Muscle of arm (tissue), 12 donors: ENCODE measurements around the gene DSCAM. TPM values are rescaled to one million over a fixed set of nuclear protein-coding genes. Genes with fewer than 3 reads are reported as not detected.

Source experiments
- DNase-seq: peaks from one replicate; pipeline ENCODE4 v3.0.0-alpha.2; 2013
- polyA plus RNA-seq, 12 donors: library from polyadenylated mRNA; unstranded; fragments of 120-200 nt; gene quantifications; one replicate each; pipeline ENCODE4 v1.2.1, GENCODE V29; 2013; ENCODE audit not compliant: insufficient read length in 12 of 12

DSCAM gene
- polyA plus RNA-seq, 12 donors: 0.54 to 2.2 (median 1.4) TPM; not detected in 1

DNA sequence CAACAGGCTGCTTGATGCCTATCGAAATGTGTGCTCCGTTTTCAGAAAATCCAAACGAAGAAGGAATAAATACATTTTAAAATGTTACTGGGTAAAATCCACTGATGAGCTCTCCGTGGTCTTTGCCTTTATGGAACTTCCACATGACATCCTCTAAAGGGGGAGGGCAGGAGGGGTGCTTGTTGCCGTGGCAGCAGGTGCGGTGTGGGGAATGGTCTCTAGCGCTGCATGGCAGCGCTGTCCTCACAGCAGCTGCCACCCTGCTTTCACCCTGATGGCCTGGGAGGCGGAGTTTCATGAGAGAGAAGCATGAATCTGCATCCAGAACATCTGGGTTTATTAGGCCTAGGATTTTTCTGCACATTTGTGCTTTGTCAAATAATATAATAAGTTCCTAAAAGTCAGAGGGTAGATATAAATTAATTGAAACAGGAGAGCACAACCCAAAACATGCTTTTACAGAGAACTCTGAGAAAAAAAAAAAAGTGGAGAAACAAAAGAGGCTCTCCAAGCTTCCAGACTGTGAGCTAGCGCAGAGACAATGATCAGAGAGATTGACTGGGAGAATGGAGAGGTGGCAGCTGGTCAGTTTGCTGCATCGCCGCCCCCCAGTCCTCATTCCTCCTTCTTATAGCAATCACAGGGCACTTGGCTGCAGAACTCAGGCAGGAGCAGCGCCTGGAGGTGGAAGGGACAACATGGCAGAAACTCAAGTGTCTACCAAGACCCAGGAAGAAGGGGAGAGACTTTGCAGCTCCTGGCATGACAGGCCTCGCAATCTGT is 228.6 kb downstream of the DSCAM start:
- no peak for DNase-seq

DNA sequence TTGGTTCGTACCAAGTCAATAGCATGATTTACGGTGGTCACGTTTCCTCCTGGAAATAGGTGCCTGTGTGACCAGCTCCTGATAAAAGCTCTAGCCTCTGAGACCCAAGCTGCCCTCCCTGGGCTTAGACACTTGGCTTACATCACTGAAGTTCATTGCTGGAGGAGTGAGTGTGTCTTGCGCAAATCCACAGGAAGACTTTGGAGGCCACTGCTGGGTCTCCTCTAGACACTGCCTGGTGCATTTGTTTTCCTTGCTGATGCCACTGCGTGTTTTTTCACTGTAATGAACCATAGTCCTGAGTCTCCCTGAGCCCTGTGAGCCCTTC is 230.6 kb downstream of the DSCAM start:
- no peak for DNase-seq

DNA sequence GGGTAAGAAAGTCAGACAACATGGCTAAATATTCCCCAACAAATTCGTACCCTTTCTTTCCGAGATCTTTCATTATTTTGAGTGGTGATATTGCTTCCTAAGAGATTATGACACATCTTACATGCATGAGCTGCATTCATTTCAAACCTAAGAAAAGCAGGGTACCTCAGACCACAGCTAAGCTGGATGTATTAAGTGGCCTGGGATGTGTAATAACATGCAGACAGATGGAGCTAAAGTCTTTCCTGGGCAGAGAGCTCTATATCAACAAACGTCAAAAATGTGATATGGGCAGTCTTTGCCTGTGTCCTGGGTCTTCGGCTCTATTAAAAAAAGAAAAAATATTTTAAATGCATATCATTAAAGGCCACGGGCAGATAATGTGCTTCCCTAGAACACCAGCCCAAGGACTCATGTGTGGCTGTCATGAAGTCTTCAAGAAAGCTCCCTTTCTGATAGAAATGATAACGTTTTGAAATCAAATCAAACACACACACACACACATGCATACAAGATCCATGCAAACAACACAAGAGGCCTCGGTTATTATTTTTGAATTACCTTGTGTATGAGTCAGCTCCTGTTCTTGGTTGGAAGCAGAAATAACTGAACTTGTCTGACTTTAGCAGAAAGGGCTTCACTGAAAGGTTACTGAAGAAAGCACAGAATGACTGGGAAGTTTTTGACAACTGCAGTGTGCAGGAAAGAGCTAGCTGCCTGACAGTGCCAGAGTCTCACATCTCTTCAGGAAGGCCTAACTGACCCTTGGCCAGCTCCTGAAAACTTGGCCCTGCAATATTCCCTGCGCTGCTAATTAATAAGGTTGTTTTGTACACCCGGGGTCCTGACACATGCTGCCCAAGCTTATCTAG is 231.2 kb downstream of the DSCAM start:
- no peak for DNase-seq

DNA sequence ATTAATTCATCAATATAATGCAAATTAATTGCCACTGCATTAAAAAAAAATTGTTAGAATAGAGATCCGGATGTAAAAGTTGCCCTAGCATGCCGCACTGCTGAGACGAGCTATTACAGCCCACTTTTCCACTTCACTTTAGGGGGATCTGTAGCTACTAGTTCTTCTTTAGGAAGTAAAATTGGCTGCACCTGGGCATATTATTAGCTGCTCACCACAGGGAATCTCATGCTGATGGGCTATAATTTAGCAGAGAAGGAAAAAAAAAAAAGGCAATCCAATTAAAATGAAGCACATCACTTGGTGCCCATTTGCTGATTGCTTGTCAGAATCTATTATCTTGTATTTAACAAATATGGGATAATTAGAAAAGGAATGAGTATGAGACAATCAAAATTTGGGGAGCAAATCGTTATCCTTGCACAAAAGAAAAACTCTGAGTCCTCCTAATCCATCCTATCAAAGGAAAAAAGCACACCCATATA is 233.4 kb downstream of the DSCAM start:
- no peak for DNase-seq

DNA sequence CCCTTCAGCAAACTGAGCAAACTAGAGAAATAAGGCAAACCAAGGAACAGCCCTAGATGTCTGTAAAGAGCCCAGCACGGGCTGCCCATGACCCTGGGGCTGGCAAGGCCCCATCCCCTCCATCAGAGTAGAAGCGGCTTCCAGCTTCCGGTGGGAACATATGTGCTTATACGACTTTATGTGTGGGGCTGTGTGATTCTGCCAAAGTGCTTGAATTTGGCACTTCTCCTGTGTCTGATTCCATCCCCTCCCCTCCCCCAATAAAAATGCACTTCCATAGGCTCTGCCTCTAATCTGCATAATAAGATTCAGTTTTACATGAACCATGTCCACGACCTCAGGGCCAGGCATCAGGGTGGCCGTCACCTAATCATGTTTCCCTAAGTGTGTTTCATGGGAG is 236.6 kb downstream of the DSCAM start:
- no peak for DNase-seq

DNA sequence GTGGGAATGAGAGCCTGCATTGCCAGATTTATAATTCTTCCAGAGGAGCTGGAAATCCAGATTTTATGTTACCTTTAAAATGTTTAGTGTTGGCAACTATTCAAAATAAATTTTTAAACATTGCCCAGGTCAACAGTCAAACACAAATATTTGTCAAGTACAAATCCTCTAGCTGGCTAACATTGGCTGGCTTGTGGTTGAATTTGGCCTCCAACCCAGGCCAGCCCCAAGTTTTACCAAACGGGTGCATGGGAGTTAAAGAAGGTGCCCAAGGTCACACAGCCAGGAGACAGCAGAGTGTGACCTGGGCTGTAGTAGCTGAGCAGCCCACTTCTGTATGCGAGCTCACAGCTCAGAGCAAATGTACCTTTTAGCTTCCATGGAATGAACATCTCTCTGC is 240.6 kb downstream of the DSCAM start:
- no peak for DNase-seq

DNA sequence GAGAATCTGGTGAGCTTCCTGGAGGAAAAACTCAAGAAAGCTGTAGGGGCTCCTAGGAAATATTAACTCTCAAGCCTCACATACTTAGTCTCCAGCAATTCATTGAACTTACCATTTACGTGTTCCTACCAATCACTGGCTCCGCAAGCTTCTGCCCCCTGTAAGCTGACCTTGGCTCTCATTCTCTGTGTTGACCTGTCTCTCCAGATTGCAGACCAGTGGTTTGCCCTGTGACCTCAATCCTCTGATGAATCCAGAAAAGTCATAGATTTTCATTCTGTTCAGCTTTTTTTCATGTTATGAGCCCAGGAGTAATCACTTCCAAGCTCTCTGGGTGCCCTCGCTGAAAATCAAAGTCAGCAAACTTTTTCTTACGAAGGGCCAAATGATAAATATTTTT is 241.9 kb downstream of the DSCAM start:
- no peak for DNase-seq

DNA sequence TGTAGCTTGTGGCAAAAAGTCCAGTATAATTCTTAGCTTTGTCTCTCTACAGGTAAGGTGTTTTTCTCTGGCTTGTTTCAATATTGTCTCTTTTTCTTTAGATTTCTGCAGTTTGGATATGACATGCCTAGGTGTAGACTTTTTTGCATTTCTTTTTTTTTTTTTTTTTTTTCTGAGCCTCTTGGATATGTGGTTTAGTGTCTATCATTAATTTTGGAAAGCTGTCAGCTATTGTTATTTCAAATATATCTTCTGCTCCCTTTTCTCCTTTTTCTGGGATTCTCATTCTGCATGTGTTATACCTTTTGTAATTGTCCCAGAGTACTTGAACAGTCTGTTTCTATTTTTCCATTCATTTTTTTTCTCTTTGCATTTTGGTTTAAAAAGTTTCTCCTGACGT is 243.2 kb downstream of the DSCAM start:
- no peak for DNase-seq

DNA sequence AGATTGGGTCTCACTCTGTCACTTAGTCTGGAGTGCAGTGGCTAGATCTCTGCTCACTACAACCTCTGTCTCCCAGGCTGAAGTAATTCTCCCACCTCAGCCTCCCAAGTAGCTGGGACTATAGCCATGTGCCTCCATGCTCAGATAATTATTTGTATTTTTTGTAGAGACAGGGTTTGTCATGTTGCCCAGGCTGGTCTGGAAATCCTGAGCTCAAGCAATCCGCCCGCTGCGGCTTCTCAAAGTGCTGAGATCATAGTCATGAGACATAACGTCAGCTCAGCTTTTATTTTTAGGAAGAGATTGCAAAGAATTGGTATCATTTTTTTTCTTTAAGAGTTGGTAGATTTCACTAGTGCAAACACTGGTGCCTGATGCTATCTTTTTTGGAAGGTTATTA is 244.9 kb downstream of the DSCAM start:
- no peak for DNase-seq

DNA sequence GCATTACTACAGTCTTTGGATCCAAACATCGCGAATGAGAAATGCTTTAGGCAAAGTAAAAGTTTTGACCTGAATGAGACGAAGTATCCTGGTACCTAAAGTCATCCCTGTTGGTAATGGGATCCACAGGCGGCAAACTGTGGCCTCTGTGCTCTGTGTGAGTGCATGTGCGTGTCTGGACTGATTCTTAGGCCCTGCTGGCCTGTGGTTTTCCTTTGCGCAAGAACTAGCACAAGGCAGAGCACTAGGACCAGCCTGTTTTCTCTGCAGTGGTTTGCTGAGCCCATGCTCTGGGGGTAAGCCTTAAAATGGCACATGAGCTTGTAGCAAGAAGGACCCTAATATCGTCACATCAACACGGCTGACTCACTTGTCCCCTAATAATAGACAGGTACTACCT is 251.2 kb downstream of the DSCAM start:
- no peak for DNase-seq

DNA sequence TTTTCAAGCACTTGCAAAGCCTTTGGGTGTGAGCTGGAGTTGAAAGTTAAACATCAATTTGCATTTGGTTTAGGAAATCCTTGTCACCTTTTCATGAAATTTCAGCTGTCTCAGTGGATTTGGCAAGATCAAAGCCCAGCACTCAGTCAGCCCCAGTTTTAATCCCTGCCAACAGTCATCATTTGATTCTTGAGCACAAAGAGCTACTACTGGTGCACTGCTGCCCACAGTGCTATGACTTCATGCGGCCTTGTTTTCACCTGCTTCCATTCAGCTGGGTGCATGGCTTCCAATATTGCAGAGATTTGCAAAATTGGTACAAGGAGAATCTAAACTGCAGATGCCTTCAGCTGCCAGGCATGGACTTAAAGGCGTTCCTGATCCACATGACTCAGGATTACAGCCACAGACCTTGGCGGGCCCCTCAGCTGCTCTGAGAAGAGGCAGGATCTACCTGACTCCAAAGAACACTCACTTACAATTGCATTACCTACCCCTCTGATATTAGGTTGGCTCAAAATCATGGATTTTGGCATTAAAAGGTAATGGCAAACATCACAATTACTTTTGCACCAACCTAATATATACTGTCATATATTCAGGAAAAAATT is 259.1 kb downstream of the DSCAM start:
- DNase-seq: no peak

DNA sequence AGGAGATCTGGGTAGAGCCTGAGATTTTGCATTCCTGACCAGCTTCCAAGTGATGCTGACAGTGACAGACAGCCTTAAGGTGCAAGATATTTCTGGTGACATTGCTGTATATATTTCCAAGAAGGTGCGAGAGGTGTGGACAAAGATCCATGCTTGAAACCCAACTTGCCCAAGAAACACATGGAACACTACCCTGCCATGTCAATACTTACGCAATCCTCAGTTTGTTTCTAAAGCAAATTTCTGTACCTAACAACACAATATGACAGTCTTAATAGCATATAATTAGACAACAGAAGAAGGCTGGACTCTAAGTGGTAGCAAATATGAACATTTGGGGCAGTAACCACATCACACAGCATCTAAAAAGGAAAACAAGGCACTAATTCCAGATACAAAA is 260.4 kb downstream of the DSCAM start:
- no peak for DNase-seq

DNA sequence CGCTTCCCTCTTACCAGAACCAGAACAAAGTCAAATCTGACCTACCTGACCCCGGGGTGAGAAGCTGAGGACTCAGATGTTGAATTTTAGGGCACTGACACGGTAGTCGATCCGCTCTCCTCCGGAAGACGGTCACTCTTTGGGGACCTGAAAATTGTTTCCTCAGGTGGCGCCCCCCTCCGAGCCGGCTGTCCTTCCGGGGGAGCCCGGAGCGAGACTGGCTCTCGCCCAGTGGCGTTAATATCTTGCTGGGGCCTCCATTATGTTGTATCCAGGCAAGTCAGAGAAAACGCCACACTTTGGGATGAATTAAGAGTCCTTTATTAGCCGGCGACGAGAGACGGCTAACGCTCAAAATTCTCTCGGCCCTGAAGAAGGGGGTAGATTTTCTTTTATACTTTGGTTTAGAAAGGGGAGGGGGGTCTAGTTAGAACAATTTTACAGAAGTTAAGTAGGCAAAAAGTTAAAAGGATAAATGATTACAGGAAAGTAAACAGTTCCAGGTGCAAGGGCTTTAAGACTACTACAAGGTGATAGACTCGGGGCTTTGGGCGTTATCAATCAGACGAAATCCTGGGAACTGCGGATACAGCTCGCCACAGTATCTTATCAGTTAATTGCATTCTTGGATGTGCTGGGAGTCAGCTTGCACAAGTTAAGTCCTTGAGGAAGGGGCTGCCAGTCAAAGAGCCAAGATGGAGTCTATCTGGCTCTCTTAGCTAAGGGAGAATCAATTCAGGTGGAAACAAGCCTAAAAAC is 269.5 kb downstream of the DSCAM start:
- DNase-seq: no peak

DNA sequence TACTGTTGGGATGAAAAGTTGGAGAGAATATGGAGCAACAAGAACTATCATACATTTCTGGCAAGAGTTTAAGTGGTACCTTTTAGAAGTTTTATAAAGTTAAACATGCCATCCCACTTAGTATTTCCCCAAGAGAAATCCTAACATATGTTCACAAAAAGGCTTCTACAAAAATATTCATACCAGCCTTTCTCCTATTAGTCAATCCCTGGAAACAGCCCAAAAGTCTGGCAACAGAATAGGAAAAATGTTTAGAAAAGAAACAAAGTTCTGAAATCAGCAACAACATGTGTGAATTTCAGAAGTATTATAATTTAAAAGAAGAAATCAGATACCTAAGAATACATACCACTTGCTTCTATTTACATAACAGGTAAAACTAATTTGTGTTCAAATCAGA is 271.0 kb downstream of the DSCAM start:
- DNase-seq: no peak

DNA sequence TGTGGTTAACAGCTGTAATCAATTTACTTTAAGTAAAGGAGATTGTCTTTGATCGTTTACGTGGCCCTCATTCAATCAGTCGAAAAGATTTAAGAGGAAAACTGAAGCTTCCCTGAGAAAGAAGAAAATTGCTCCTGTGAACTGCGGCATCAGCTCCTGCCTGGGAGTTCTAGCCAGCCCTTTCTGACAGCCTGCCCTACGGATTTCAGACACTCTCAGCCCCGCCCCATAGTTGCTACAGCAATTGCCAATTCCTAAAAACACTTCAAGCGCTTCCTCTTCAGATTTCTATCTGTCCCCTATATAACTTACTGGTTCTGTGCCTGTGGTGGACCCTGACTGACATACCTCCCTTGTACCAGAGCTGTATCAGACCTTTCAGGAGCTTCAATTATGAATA is 277.6 kb downstream of the DSCAM start:
- DNase-seq: no peak

DNA sequence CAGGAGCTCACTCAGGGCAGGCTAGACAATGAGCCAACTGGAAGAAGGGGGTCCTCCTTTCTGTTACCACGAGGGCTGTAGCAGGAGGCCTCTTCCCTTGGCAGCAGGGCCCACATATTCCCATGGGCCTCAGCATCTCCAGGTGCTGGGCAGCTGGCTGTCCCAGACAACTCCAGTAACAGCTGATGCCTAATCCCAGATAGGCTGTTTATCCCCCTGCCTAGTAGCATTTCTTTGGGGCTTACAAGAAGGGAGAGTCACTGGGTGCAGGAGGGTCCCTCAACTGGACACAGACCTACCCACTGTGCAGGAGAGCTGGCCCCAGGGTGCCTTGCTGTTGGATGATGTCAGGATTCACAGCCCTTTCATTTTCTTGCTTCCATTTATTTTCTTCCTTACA is 278.2 kb downstream of the DSCAM start:
- no peak for DNase-seq

DNA sequence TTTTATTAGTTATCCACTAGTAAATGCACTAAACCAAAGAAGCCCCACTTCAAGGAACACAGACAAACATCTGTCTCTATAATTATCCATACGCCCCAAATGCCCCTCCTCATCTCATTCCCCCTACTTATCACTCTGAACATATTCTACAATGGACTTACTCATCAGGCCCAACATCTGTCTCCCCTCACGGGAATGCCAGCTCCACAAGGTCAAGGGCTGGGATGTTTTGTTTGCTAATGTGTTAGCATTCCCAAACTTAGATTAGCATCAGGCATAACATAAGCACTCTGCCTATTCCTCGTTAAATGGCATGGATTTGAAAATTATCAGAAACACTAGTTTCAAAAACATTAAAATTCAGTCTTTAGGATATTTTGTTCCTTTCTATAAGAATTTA is 279.5 kb downstream of the DSCAM start:
- DNase-seq: no peak

DNA sequence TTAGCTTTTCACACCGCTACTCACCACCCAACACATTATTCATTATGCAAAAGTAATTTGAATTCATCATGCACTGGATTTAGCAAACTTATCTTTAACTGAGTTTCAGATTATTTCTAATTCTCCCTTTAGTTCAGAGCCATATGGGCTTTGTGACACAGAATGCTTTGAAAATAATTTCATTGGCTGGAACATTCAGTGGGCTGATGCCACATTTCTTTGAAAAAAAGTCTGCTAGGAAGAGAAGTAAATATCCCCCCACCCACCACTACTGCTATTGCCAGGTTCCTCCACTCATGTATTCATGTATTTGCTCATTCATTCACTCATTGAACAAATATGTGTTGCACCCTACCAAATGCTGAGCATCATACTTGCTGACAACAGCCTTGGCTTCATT is 280.5 kb downstream of the DSCAM start:
- DNase-seq: no peak

DNA sequence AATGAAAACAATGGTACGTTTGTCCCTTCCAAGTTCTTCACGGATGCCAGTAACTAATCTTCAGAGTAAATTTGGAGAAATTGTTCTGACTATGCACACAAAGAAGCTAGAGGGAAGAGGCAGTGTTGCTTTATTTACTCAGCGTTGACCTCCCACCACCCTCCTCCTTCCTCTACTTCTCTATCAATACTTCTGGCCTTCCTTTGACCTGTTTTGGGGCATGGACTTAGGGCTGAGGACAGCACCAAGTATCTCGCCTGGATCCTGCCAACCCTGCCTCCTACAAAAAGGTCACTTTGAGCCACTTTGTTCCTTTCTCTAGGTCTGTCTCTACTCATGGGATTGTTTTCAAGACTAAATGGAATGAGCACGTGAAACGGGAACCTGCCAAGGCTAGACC is 282.6 kb downstream of the DSCAM start:
- no peak for DNase-seq

DNA sequence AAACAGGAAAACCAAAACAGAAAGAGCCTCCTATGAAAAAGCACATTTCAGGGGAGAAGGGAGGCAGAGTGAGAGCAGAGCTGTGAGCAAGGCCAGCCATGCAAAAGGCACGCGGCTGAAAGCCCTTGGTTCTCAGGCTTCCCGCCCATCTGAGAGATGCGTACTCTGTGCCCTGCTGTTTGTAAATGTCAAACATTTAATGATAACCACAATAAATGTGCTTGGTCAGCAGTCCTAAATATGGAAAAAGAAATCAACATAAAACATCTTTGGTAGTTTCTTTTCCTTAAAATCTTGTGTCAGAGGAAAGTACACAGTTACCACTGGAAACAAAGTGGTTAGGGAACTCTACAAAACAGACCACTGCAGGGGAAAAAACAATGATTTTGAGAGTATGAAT is 283.1 kb downstream of the DSCAM start:
- DNase-seq: no peak

DNA sequence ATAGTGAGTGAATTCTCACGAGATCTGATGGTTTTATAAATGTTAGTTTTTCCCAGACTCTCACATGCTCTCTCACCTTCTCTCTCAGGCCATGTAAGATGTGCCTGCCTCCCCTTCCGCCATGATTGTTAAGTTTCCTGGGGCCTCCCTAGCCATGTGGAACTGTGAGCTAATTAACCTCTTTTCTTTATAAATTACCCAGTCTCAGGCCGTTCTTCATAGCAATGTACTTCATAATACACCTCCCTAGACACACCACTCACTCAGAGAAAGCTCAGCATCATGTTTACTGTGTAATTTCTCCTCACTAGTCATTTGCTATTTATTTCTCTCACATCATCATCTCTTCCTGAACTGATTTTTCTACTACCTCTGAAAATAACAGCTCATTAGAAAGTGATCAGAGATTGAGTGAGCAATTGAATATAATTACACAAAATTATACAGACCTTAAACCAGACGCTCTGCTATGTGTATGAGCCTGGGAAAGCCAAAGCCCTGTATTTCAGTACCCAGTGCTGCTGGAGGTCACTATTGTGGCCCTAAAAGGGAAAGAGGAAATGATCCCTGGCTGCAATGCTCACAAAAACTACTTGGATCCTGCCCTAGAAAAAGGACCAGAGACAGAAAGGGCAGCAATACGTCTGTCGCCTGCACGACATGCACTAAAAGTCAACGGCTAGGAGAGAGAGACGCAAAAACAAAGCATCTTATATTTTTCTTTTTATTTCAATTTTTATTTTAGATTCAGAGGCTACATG is 284.5 kb downstream of the DSCAM start:
- DNase-seq: no peak
